ENCODE data around the gene GSTT2B. TPM values are rescaled to one million over a fixed set of nuclear protein-coding genes. Genes with fewer than 3 reads are reported as not detected.
A peak's percentile ranks its signal among the peaks of the same experiment; 100 is the strongest.

GSTT2B gene
- total and polyA plus RNA-seq, 2 experiments from 2014 or later = 16.9 to 42.8 TPM

GRCh38 chr22:24007253-24008021 is 46.4 kb upstream of the GSTT2B start:
- TF ChIP-seq, protein P1, sequence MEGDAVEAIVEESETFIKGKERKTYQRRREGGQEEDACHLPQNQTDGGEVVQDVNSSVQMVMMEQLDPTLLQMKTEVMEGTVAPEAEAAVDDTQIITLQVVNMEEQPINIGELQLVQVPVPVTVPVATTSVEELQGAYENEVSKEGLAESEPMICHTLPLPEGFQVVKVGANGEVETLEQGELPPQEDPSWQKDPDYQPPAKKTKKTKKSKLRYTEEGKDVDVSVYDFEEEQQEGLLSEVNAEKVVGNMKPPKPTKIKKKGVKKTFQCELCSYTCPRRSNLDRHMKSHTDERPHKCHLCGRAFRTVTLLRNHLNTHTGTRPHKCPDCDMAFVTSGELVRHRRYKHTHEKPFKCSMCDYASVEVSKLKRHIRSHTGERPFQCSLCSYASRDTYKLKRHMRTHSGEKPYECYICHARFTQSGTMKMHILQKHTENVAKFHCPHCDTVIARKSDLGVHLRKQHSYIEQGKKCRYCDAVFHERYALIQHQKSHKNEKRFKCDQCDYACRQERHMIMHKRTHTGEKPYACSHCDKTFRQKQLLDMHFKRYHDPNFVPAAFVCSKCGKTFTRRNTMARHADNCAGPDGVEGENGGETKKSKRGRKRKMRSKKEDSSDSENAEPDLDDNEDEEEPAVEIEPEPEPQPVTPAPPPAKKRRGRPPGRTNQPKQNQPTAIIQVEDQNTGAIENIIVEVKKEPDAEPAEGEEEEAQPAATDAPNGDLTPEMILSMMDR (IDR thresholded peaks at IDR 0.05; ENCODE audit: low read depth, low read length) = no peak
- Histone ChIP-seq H3K27me3 (no peaks in the 10 kb centered on the region), H3K4me3 (no peak overlapping the region), H3K36me3 (no peaks in the 10 kb centered on the region), H3K9me3 (ENCODE audit: low read depth) (no peaks in the 10 kb centered on the region), H3K4me1 (ENCODE audit: low read depth) (peaks cover 6% of the 10 kb centered on the region), H3K27ac (no peak overlapping the region)
- DNase-seq (ENCODE audit: low read depth in 1 of 2, low spot score in 1 of 2) = no peak

DNA sequence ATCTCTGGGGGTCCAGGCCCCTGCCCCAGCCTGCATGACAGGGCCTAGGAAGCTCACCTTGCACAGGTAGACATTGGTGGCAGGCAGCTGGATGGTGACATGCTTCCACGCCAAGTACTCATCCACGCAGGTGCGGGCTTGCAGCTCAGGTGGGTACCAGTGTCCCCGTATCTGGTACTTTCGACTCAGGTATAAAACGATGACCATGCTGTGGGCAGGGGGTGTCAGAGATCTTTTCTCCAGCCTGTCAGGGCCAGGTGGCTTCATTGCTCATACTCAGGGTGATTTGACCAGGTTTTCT is 45.9 kb upstream of the GSTT2B start:
- H3K27me3 ChIP-seq = no peaks in the 10 kb centered on the region
- no peak overlapping the region for H3K27ac ChIP-seq
- H3K4me3 ChIP-seq = no peak overlapping the region
- TF ChIP-seq, protein P1 (IDR thresholded peaks at IDR 0.05; ENCODE audit: low read depth, low read length) = no peak
- DNase-seq (ENCODE audit: low read depth in 1 of 2, low spot score in 1 of 2) = no peak
- no peaks in the 10 kb centered on the region for H3K9me3 ChIP-seq (ENCODE audit: low read depth)
- no peaks in the 10 kb centered on the region for H3K4me1 ChIP-seq (ENCODE audit: low read depth)
- no peaks in the 10 kb centered on the region for H3K36me3 ChIP-seq

DNA sequence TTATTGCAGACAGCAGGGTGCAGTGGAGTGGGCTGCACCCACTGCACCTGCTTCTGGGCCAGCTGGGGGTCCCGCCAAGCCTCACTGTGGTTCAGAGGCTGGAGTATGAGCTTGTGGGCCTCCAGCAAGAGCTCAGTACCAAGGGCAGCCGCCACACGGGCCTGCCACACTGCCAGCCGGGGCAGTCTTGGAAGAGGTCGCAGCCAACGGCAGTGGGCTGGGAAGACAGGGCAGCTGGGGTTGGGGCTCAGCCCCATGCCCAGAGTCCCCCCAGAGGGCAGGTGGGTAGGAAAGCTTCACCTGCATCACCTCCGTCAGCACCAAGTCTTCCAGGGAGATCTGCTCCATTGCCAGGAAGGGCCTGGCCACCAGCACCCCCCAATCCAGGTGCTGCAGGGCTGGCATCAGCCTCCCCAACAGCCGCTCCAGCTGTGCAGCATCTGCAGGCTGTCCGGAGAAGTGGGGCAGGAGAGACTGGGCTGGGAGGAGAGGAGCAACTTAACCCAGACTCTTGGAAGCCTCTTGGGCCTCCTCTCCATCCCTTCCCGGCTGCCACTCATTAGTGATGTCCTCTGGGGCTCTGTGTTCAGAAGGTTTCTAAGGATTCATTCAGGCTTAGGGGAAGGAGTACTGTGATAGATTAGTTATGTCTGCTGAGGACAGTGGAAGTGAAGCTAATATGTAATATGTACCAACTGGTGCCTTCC is 45.4 kb upstream of the GSTT2B start:
- no peak for DNase-seq (ENCODE audit: low read depth in 1 of 2, low spot score in 1 of 2)
- Histone ChIP-seq H3K27me3 (no peaks in the 10 kb centered on the region), H3K4me1 (ENCODE audit: low read depth) (no peaks in the 10 kb centered on the region), H3K4me3 (no peak overlapping the region), H3K9me3 (ENCODE audit: low read depth) (no peaks in the 10 kb centered on the region), H3K36me3 (no peaks in the 10 kb centered on the region), H3K27ac (no peak overlapping the region)
- TF ChIP-seq, protein P1 (IDR thresholded peaks at IDR 0.05; ENCODE audit: low read depth, low read length) = no peak

DNA sequence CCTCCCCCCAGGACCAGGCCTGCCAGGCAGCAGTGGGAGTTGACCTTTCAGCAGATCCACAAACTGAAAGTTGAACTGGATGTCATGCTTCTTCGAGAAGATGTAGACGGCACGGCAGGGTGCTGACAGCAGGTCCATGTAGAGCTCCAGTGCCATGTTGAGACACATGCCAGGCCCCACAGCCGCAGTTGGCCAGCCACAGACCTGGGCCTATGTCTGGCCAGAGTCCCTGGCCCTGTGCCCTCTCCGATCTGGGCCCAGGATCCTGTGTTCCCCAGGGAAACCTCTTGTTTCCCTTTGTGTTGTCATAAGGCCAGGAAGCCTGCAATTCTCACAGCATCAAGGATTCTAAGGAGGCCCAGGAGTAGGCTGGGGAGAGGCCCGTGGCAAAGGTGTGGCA is 44.2 kb upstream of the GSTT2B start, which contains the start of gene GSTT4:
GSTT4 (minus strand) TSS at position 253 of the 400 bp plus-strand sequence; CDS start at position 156, 97 bp downstream.
- Histone ChIP-seq H3K36me3 (no peaks in the 10 kb centered on the region), H3K9me3 (ENCODE audit: low read depth) (no peaks in the 10 kb centered on the region)
- TF ChIP-seq, protein P1 (IDR thresholded peaks at IDR 0.05; ENCODE audit: low read depth, low read length) = no peak

GRCh38 chr22:24003887-24004286 is 42.9 kb upstream of the GSTT2B start:
- Histone ChIP-seq H3K27ac (no peak overlapping the region), H3K27me3 (no peaks in the 10 kb centered on the region), H3K4me1 (ENCODE audit: low read depth) (no peaks in the 10 kb centered on the region), H3K9me3 (ENCODE audit: low read depth) (no peaks in the 10 kb centered on the region), H3K36me3 (no peaks in the 10 kb centered on the region), H3K4me3 (no peak overlapping the region)
- no peak for DNase-seq (ENCODE audit: low read depth in 1 of 2, low spot score in 1 of 2)
- TF ChIP-seq, protein P1 (IDR thresholded peaks at IDR 0.05; ENCODE audit: low read depth, low read length) = no peak

More for the DNA sequence above, 44.2 kb upstream of the GSTT2B start, which contains the start of gene GSTT4:
- Histone ChIP-seq H3K27me3 (no peaks in the 10 kb centered on the region), H3K4me3 (no peak within 1 kb of the TSS), H3K27ac (peak within 1 kb of the TSS; percentile 51), H3K4me1 (ENCODE audit: low read depth) (no peaks in the 10 kb centered on the region)
- peak; percentile 61 to 74 for DNase-seq (ENCODE audit: low read depth in 1 of 2, low spot score in 1 of 2)
